Skeletal muscle satellite cell (primary cell): ENCODE measurements around the gene SPECC1.

Source experiments
- H3K27me3 ChIP-seq: 2 replicates; pipeline ENCODE4 v1.7.0; 2013; ENCODE audit warnings: low read length; ENCODE audit not compliant: control insufficient read depth, insufficient read depth
- H3K36me3 ChIP-seq: 2 replicates; pipeline ENCODE4 v1.7.0; 2013; ENCODE audit warnings: mild to moderate bottlenecking, control low read depth, low read length; ENCODE audit not compliant: insufficient read depth
- H3K4me1 ChIP-seq: 2 replicates; pipeline ENCODE4 v1.7.0; 2013; ENCODE audit warnings: low read length; ENCODE audit not compliant: control insufficient read depth, insufficient read depth
- H3K4me2 ChIP-seq: 2 replicates; pipeline ENCODE4 v1.7.0; 2013; ENCODE audit warnings: mild to moderate bottlenecking, low read length
- H3K4me3 ChIP-seq: 2 replicates; pipeline ENCODE4 v1.7.0; 2013; ENCODE audit warnings: low read length
- H3K9ac ChIP-seq: 2 replicates; pipeline ENCODE4 v1.7.0; 2013; ENCODE audit warnings: mild to moderate bottlenecking, low read depth, low read length, moderate library complexity
- H3K9me3 ChIP-seq: replicated peaks from 2 replicates; pipeline ENCODE4 v1.7.0; 2013; ENCODE audit warnings: mild to moderate bottlenecking, control low read depth, low read length

SPECC1 gene

DNA sequence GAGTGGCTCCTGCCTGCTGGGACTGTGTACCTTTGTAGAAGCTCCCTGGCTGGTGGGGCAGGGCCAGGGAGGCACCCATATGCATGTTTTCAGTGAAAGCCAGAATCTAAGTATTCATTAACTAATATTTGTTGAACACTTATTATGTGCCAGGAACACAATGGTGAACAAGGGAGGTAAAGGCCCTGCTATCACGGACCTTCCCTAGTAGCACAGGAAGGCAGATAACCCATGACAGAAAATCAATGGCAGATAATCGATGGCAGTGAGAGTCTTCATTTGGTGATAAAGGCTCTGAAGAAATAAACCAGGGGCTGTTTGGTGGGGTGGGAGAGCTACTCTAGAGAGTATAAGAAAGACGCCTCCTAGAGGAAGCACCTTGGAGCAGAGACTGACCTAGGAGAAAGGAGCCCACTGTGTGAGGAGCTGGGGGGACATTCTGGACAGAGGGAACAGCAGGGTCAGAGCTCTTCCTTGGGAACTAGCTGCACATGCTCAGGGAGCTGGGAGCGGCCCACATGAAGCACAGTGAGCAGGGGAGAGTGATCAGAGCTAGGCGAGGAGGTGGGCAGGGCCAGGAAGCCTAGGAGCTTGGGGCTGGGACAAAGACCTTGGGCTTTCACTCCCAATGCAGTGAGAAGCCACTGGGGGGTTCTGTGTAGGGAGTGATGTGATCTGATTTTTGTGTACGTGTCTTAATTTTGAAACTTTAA, 78.5 kb downstream of the SPECC1 start:
- Histone ChIP-seq H3K9me3 (no peaks in the 10 kb centered on the region), H3K4me3 (no peak overlapping the region), H3K36me3 (no peaks in the 10 kb centered on the region), H3K4me2 (no peak overlapping the region), H3K4me1 (no peaks in the 10 kb centered on the region), H3K9ac (no peak overlapping the region), H3K27me3 (peaks cover 24% of the 10 kb centered on the region)

DNA sequence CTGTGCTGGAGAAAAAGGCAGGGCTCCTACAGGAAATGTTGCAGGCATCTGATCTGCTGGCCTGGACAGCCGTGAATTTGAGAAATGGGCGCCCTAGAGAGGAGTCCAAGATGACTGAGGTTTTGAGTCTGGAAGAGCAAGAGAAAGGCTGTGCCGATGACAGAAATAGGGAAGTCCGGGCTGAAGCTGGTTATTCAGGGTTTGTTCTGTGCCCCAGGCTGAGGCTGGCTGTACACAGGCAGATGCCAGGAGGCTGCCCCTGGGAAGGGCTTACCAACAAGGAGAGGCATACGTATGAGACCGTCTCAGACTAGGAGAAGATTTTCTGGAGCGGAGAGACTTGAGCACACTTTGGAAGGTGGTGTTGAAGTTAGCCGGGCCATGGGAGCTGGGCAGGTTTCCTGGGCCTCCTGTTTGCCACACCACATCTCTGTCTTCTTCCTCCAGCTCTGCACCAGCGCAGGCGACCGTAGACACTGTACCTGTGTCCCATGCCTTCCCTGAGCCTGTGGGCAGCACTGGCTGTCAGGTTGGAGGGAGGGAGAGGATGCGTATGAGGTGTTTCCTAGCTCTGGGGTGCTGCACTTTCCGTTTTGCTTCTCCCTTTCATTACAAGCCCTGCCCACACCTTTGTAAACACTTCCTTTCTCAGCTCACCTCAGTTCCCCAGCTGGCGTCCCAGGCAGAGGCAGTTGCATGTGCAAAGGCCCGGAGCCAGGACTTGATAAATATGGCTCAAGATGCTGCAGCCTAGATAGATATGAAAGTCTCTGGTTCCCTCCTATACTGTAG, 80.8 kb downstream of the SPECC1 start:
- H3K4me2 ChIP-seq = no peak overlapping the region
- no peaks in the 10 kb centered on the region for H3K36me3 ChIP-seq
- H3K9ac ChIP-seq = no peak overlapping the region
- H3K4me3 ChIP-seq = no peak overlapping the region
- no peaks in the 10 kb centered on the region for H3K9me3 ChIP-seq
- H3K4me1 ChIP-seq = no peaks in the 10 kb centered on the region
- H3K27me3 ChIP-seq = peaks cover 31% of the 10 kb centered on the region

DNA sequence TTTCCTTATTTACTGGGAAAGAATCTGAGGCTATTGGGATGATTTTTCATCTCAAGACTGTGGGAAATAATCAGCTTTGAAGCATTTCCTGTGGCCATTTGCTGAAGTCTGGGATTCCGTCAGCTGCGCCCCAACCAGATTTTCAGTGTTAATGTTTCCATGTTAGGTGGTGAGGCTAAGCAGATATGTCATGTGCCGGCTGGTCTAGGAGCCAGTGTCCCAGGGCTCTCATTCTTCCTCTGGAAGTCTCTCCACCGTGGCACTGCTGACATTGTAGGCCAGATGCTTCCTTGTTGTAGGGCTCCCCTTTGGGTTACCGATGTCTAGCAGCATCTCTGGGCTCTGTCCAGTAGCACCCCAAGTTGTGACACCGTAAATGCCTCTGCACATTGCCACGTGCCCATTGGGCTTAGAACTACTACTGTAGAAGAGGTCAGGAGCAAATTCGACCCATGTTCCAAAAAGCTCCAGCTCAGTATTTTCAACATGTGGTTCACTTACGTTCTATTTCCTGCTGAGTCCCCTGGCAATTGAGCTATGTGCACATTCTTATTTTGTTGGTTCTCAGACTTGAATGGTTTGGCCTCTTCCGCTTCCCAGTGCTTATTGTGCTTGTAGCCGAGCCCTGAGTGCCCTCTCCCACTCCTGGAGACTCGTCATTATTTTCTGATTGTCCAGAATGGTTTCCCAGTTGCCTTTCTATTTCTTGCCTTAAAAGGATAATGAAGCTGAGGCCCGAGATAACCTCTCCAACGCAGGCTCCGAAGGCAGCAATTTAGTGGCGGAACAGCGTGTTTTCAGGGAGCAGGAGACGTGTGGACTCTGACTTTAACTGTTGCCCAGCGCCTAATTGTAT, 82.2 kb downstream of the SPECC1 start:
- no peaks in the 10 kb centered on the region for H3K4me1 ChIP-seq
- H3K36me3 ChIP-seq = no peaks in the 10 kb centered on the region
- no peaks in the 10 kb centered on the region for H3K9me3 ChIP-seq
- H3K9ac ChIP-seq = no peak overlapping the region
- H3K27me3 ChIP-seq = peaks cover 45% of the 10 kb centered on the region
- H3K4me2 ChIP-seq = no peak overlapping the region
- no peak overlapping the region for H3K4me3 ChIP-seq

DNA sequence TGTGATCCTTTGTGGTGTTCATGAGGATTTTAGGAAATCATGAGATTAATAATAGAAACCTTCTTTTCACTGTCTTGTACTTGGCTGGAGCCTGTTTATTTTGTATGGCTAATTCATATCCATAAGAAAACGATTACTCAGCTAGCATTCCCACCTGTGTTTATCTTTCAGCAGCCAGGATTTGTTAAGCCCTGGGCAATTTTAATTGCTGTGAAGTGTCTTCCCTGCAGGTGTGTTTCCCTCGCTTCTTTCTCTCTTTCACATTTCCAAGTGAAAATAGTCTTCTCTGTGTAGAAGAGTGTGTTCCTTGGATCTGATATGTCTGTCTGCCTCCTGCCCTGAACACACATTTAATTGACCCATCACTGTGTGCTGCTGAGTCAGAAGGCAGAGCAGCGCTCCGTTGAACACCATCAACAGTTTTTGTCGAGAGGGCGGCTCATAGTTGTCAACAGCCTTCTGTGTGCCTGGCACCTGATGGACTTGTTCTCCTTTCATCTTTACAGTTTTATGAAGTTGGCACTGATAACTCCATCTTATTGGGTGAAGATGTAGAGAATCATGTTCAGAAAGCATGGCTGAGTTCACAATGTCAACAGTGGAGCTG, 83.2 kb downstream of the SPECC1 start:
- H3K9me3 ChIP-seq = no peaks in the 10 kb centered on the region
- peaks cover 46% of the 10 kb centered on the region for H3K27me3 ChIP-seq
- no peak overlapping the region for H3K9ac ChIP-seq
- no peaks in the 10 kb centered on the region for H3K36me3 ChIP-seq
- H3K4me3 ChIP-seq = no peak overlapping the region
- no peak overlapping the region for H3K4me2 ChIP-seq
- H3K4me1 ChIP-seq = no peaks in the 10 kb centered on the region

DNA sequence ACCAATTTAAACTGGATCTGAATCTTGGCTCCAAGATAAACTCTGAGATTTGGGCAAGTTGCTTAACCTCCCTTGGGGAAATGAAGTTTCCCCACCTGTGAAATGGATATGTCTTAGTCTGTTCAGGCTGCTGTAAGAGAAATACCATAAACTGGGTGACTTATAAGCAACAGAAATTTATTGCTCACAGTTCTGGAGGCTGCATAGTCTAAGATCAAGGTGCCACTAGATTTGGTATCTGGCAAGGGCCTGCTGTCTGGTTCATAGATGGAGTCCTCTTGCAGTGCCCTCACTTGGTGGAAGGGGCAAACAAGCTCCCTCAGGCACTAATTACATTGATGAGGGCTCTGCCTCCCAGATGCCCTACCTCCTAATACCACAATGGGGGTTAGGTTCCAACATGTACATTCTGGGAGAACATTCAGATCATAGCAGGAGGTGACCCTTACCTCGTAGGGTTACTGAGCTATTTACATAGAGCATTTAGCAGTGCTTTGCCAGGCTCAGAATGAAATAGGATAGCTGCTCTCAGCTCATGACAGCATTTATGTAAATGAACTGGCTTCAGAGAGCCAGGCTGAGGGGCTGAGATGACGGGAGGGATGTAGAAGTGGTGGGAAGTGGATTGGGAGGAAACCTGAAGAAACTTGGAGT, 83.9 kb downstream of the SPECC1 start:
- peaks cover 53% of the 10 kb centered on the region for H3K27me3 ChIP-seq
- no peak overlapping the region for H3K4me2 ChIP-seq
- H3K4me1 ChIP-seq = no peaks in the 10 kb centered on the region
- H3K9ac ChIP-seq = no peak overlapping the region
- no peaks in the 10 kb centered on the region for H3K36me3 ChIP-seq
- no peak overlapping the region for H3K4me3 ChIP-seq
- no peaks in the 10 kb centered on the region for H3K9me3 ChIP-seq

DNA sequence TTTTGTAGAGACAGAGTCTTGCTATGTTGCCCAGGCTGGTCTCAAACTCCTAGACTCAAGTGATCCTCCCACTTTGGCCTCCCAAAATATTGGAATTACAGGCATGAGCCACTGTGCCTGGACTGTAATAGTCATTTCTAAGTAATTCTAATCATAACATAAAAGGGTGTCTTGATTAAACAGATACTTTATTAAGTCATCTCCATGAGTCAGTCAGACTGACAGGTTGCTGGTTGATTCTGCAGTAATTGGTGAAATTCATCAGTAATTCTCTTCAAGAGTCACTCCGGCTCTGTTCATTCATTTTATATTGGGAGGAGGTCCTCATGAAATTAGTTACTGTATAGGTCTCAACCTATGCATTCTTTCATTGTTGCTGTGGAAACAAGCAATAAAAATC, 85.6 kb downstream of the SPECC1 start:
- no peaks in the 10 kb centered on the region for H3K4me1 ChIP-seq
- no peak overlapping the region for H3K9ac ChIP-seq
- H3K4me2 ChIP-seq = peak overlapping the region; percentile 4
- no peak overlapping the region for H3K4me3 ChIP-seq
- H3K27me3 ChIP-seq = peaks cover 58% of the 10 kb centered on the region
- H3K9me3 ChIP-seq = no peaks in the 10 kb centered on the region
- no peaks in the 10 kb centered on the region for H3K36me3 ChIP-seq

DNA sequence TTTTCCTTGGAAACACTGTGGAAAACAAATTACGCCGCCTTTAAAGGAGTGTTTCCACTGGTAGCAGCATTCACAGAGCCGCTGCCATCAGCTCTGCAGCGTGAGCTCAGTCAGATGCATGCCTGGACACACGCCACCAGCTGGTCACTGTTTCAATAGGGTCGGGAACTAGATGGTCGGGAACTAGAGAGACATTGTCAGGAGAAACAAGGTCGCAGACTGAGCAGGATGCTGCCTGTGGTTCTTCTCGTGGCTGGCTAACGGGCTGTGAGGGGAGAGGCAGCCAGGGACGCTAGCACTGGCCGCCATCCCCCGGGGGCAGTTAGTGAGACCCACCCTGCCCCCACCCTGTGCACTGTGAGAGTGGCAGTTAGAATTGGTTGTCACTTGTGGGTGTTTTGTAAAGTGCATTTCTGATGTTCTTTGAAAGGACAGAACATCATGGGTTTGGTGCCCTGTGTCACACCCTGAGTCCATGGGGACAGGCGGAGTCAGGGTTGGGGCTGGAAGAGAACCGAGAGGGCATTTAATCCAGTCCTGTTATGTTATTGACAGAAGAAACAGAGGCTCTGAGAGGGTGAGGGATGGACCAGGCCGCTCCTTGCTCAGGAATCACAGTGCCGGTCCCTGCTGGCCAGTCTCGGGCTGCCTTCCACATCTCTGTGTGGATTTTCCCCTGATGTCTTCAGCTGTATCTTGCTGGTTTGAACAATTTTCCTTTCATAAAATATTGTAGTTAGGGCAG, 86.3 kb downstream of the SPECC1 start:
- H3K4me1 ChIP-seq = no peaks in the 10 kb centered on the region
- H3K4me2 ChIP-seq = peak overlapping the region; percentile 4
- no peak overlapping the region for H3K4me3 ChIP-seq
- H3K36me3 ChIP-seq = no peaks in the 10 kb centered on the region
- H3K9me3 ChIP-seq = no peaks in the 10 kb centered on the region
- H3K9ac ChIP-seq = no peak overlapping the region
- peaks cover 55% of the 10 kb centered on the region for H3K27me3 ChIP-seq

DNA sequence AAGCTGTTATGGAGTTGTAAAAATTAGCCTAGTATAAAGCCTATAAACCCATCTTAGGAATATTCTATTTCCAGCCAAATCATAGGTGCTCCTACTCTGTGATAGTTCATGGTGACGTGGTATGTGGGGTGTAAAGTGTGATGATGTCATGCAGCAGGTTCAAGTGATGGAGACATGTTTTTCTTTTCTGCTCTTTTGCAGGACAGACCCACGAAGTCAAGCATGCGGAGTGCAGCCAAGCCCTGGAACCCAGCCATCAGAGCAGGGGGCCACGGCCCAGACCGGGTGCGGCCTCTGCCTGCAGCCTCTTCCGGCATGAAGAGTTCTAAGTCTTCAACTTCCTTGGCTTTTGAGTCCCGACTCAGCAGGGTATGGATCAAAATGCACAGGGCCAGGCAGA, 87.3 kb downstream of the SPECC1 start:
- H3K36me3 ChIP-seq = no peaks in the 10 kb centered on the region
- no peak overlapping the region for H3K4me3 ChIP-seq
- no peak overlapping the region for H3K4me2 ChIP-seq
- H3K27me3 ChIP-seq = peaks cover 47% of the 10 kb centered on the region
- no peaks in the 10 kb centered on the region for H3K9me3 ChIP-seq
- no peak overlapping the region for H3K9ac ChIP-seq
- no peaks in the 10 kb centered on the region for H3K4me1 ChIP-seq

DNA sequence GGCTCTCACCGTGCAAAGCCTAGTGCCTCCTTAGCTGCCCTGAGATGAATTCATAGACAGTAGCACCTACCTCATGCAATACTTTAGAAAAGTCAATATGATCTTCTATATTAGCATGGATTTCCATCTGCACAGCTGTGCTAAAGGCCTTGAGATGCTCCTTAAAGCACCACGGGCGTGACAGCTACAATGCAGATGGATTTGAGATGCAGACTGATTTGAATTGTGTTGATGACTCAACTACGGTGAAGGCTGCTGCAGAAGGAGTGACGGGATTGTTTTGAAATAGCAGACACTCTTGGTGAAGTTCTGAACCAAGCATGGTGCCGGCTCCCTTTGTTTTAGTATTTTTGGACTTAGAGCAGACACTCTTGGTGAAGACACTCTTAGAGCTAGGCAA, 88.2 kb downstream of the SPECC1 start:
- H3K27me3 ChIP-seq = peaks cover 51% of the 10 kb centered on the region
- H3K4me2 ChIP-seq = no peak overlapping the region
- no peaks in the 10 kb centered on the region for H3K9me3 ChIP-seq
- no peak overlapping the region for H3K9ac ChIP-seq
- H3K36me3 ChIP-seq = no peaks in the 10 kb centered on the region
- no peak overlapping the region for H3K4me3 ChIP-seq
- H3K4me1 ChIP-seq = no peaks in the 10 kb centered on the region

DNA sequence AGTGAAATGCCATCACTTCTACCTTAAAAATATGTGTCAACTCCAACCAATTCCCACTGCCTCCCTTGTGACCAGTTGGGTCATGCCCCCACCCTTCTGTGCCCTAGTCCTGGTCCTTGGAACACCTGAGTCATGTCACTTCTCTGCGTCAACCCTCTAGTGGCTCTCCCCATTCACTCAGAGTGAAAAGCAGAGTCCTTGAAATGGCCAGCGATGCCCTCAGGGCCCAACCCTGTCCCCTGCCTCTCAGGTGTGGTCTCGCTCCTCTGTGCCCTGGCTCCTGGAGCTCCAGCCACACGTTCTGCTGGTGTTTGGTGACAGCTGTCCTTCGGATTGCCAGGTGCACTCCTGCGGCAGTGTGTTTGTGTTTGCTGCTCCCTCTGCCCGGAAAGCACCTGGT, 89.2 kb downstream of the SPECC1 start:
- H3K4me1 ChIP-seq = no peaks in the 10 kb centered on the region
- H3K36me3 ChIP-seq = no peaks in the 10 kb centered on the region
- H3K4me3 ChIP-seq = no peak overlapping the region
- H3K9me3 ChIP-seq = no peaks in the 10 kb centered on the region
- peaks cover 52% of the 10 kb centered on the region for H3K27me3 ChIP-seq
- H3K9ac ChIP-seq = no peak overlapping the region
- H3K4me2 ChIP-seq = no peak overlapping the region
